Trophoblast cell (in vitro differentiated cells and primary cell): ENCODE data around the gene BRD3OS.

Experiments
- DNase-seq, 2 donors: peaks; one replicate each; pipeline ENCODE4 v3.0.0-alpha.2; 2016
- H2AFZ ChIP-seq: 2 replicates; pipeline ENCODE4 v1.6.1; 2013; ENCODE audit warnings: low read length, moderate library complexity, mild to moderate bottlenecking; ENCODE audit not compliant: insufficient read depth, poor library complexity
- H2AK5ac ChIP-seq: 2 replicates; pipeline ENCODE4 v1.6.1; 2013; ENCODE audit warnings: mild to moderate bottlenecking, low read length
- H2BK120ac ChIP-seq: 2 replicates; pipeline ENCODE4 v1.6.1; 2013; ENCODE audit warnings: low read length, mild to moderate bottlenecking, moderate library complexity; ENCODE audit not compliant: insufficient read depth, poor library complexity
- H2BK12ac ChIP-seq: 2 replicates; pipeline ENCODE4 v1.6.1; 2013; ENCODE audit warnings: mild to moderate bottlenecking, low read length, moderate library complexity
- H2BK5ac ChIP-seq: 2 replicates; pipeline ENCODE4 v1.6.1; 2013; ENCODE audit warnings: low read length, low read depth, moderate library complexity, mild to moderate bottlenecking; ENCODE audit not compliant: poor library complexity
- H3K14ac ChIP-seq: 2 replicates; pipeline ENCODE4 v1.6.1; 2013; ENCODE audit warnings: mild to moderate bottlenecking, low read length
- H3K18ac ChIP-seq: 2 replicates; pipeline ENCODE4 v1.6.1; 2013; ENCODE audit warnings: mild to moderate bottlenecking, low read length
- H3K23ac ChIP-seq: 2 replicates; pipeline ENCODE4 v1.6.1; 2013; ENCODE audit warnings: low read length
- H3K27ac ChIP-seq: 2 replicates; pipeline ENCODE4 v1.5.1; 2013; ENCODE audit warnings: low read depth, mild to moderate bottlenecking, inconsistent platforms, low read length, moderate library complexity
- H3K27me3 ChIP-seq: 2 replicates; pipeline ENCODE4 v1.6.1; 2013; ENCODE audit warnings: inconsistent platforms, mild to moderate bottlenecking, low read length, moderate library complexity; ENCODE audit not compliant: insufficient read depth
- H3K36me3 ChIP-seq, 2 experiments: 1 replicate in 1 of 2; 2 replicates in 1 of 2; pipeline ENCODE4 v1.6.1; 2013; ENCODE audit warnings: low read length in 2 of 2, mild to moderate bottlenecking in 2 of 2, moderate library complexity in 1 of 2; ENCODE audit not compliant: insufficient read depth in 2 of 2, control insufficient read depth in 1 of 2
- H3K4ac ChIP-seq: 2 replicates; pipeline ENCODE4 v1.6.1; 2013; ENCODE audit warnings: low read depth, mild to moderate bottlenecking, low read length, moderate library complexity
- H3K4me1 ChIP-seq, 2 experiments: 1 replicate in 1 of 2; 2 replicates in 1 of 2; pipeline ENCODE4 v1.6.1; 2013; ENCODE audit warnings: low read length in 2 of 2, mild to moderate bottlenecking in 2 of 2, moderate library complexity in 1 of 2; ENCODE audit not compliant: insufficient read depth in 2 of 2, control insufficient read depth in 1 of 2
- H3K4me2 ChIP-seq: 2 replicates; pipeline ENCODE4 v1.6.1; 2013; ENCODE audit warnings: inconsistent platforms, mild to moderate bottlenecking, low read length, moderate library complexity
- H3K4me3 ChIP-seq: 2 replicates; pipeline ENCODE4 v1.5.1; 2013; ENCODE audit warnings: mild to moderate bottlenecking, low read depth, low read length, inconsistent platforms
- H3K79me1 ChIP-seq: one replicate; pipeline ENCODE4 v1.6.1; 2013; ENCODE audit warnings: low read length
- H3K79me2 ChIP-seq: 2 replicates; pipeline ENCODE4 v1.6.1; 2013; ENCODE audit warnings: low read length, mild to moderate bottlenecking; ENCODE audit not compliant: control insufficient read depth, insufficient read depth, poor library complexity
- H3K9ac ChIP-seq: 2 replicates; pipeline ENCODE4 v1.6.1; 2013; ENCODE audit warnings: mild to moderate bottlenecking, low read length
- H3K9me3 ChIP-seq: 2 replicates; pipeline ENCODE4 v1.6.1; 2013; ENCODE audit warnings: low read depth, mild to moderate bottlenecking, control low read depth, inconsistent platforms, low read length; ENCODE audit not compliant: insufficient read depth
- H4K12ac ChIP-seq: 2 replicates; pipeline ENCODE4 v1.6.1; 2013; ENCODE audit warnings: low read depth, mild to moderate bottlenecking, low read length, moderate library complexity
- H4K8ac ChIP-seq: 2 replicates; pipeline ENCODE4 v1.6.1; 2013; ENCODE audit warnings: low read depth, mild to moderate bottlenecking, low read length, moderate library complexity
- H4K91ac ChIP-seq: one replicate; pipeline ENCODE4 v1.6.1; 2013; ENCODE audit warnings: low read depth, mild to moderate bottlenecking, low read length, moderate library complexity
- WGBS: extraction: QIAGEN DNeasy Blood & Tissue Kit; methylation state at CpG from one replicate; pipeline ENCODE4 v1.1.7; 2013; ENCODE audit warnings: missing lambda C conversion rate; ENCODE audit not compliant: insufficient read length, insufficient coverage; ENCODE audit errors: extremely low coverage; 5-methylcytosine and 5-hydroxymethylcytosine counted together

Gene BRD3OS

GRCh38 chr9:133991214-133991921 is 33.9 kb upstream of the BRD3OS start:
- Histone ChIP-seq H3K4me2 (peak overlapping the region; percentile 64), H3K79me1 (peaks cover 33% of the 10 kb centered on the region), H3K79me2 (peaks cover 57% of the 10 kb centered on the region), H2AK5ac (peak overlapping the region; percentile 91), H2BK120ac (peak overlapping the region; percentile 92), H3K36me3 (peaks cover 12 to 20% of the 10 kb centered on the region in 2 experiments), H4K8ac (peak overlapping the region; percentile 67), H4K12ac (peak overlapping the region; percentile 55), H2AFZ (peak overlapping the region; percentile 70), H3K4ac (peak overlapping the region; percentile 91), H3K18ac (peak overlapping the region; percentile 97), H3K4me1 (peaks cover 15 to 23% of the 10 kb centered on the region in 2 experiments), H3K9ac (peak overlapping the region; percentile 98), H2BK5ac (peak overlapping the region; percentile 95), H4K91ac (peak overlapping the region; percentile 94), H3K14ac (peak overlapping the region; percentile 91), H2BK12ac (no peak overlapping the region), H3K4me3 (peak overlapping the region; percentile 99), H3K23ac (no peak overlapping the region), H3K9me3 (no peaks in the 10 kb centered on the region), H3K27ac (peak overlapping the region; percentile 73), H3K27me3 (no peaks in the 10 kb centered on the region)
- peak in 1 of 2 donors; percentile 52 for DNase-seq
- WGBS = no CpG with 5 or more reads among the region's 82 CpGs

- no CpG with 5 or more reads among the region's 124 CpGs for WGBS
- peak within 1 kb of the TSS; percentile 91 for H3K4ac ChIP-seq
- peaks cover 52% of the 10 kb centered on the region for H3K79me2 ChIP-seq
- peak within 1 kb of the TSS; percentile 99 for H3K14ac ChIP-seq
- H3K4me2 ChIP-seq = peak within 1 kb of the TSS; percentile 66
- H3K4me1 ChIP-seq = peaks cover 15 to 23% of the 10 kb centered on the region in 2 experiments
- no peaks in the 10 kb centered on the region for H3K27me3 ChIP-seq
- H3K18ac ChIP-seq = peak within 1 kb of the TSS; percentile 97
- H3K4me3 ChIP-seq = peak within 1 kb of the TSS; percentile 99
- H3K9ac ChIP-seq = peak within 1 kb of the TSS; percentile 98
- peaks cover 10 to 15% of the 10 kb centered on the region in 2 experiments for H3K36me3 ChIP-seq
- H2AFZ ChIP-seq = peak within 1 kb of the TSS; percentile 93
- H4K8ac ChIP-seq = peak within 1 kb of the TSS; percentile 96
- no peaks in the 10 kb centered on the region for H3K9me3 ChIP-seq
- peak within 1 kb of the TSS; percentile 76 for H2BK12ac ChIP-seq
- peak within 1 kb of the TSS; percentile 99 for H4K91ac ChIP-seq
- H2AK5ac ChIP-seq = peak within 1 kb of the TSS; percentile 91
- H3K23ac ChIP-seq = no peak within 1 kb of the TSS
- peak within 1 kb of the TSS; percentile 98 for H2BK120ac ChIP-seq
- peak within 1 kb of the TSS; percentile 73 for H3K27ac ChIP-seq
- peaks cover 33% of the 10 kb centered on the region for H3K79me1 ChIP-seq
- H4K12ac ChIP-seq = peak within 1 kb of the TSS; percentile 95
- peak within 1 kb of the TSS; percentile 95 for H2BK5ac ChIP-seq
- DNase-seq = peak; percentile 75 to 87
Measured at GRCh38 chr9:133991964-133992779, 33.1 kb upstream of the BRD3OS start, which contains the start of gene VAV2. Gene VAV2, minus strand, starts transcription at chr9:133992324. Its CDS starts 46 bp downstream, at chr9:133992278.

GRCh38 chr9:133992780-133993634 is 32.3 kb upstream of the BRD3OS start:
- WGBS = no CpG with 5 or more reads among the region's 74 CpGs
- Histone ChIP-seq H4K8ac (peak overlapping the region; percentile 96), H3K27ac (peak overlapping the region; percentile 73), H2BK120ac (peak overlapping the region; percentile 98), H4K91ac (peak overlapping the region; percentile 99), H2BK12ac (peak overlapping the region; percentile 76), H3K4ac (peak overlapping the region; percentile 60), H3K27me3 (no peaks in the 10 kb centered on the region), H3K4me2 (peak overlapping the region; percentile 66), H3K36me3 (peaks cover 8 to 9% of the 10 kb centered on the region in 2 experiments), H3K18ac (peak overlapping the region; percentile 73), H2BK5ac (peak overlapping the region; percentile 83), H4K12ac (peak overlapping the region; percentile 95), H3K9me3 (no peaks in the 10 kb centered on the region), H2AFZ (peak overlapping the region; percentile 93), H3K79me2 (peaks cover 43% of the 10 kb centered on the region), H3K79me1 (peaks cover 33% of the 10 kb centered on the region), H3K4me3 (peak overlapping the region; percentile 99), H3K4me1 (peaks cover 15 to 23% of the 10 kb centered on the region in 2 experiments), H2AK5ac (peak overlapping the region; percentile 73), H3K9ac (peak overlapping the region; percentile 75), H3K23ac (no peak overlapping the region), H3K14ac (peak overlapping the region; percentile 99)
- peak; percentile 72 to 81 for DNase-seq
